HS-5 (cell line): Measurements from ENCODE around the gene MAP3K13.

Experiments used
- DNase-seq: peaks from one replicate; pipeline ENCODE4 v3.0.0-alpha.2; 2012; ENCODE audit warnings: low read depth

MAP3K13 gene

DNA sequence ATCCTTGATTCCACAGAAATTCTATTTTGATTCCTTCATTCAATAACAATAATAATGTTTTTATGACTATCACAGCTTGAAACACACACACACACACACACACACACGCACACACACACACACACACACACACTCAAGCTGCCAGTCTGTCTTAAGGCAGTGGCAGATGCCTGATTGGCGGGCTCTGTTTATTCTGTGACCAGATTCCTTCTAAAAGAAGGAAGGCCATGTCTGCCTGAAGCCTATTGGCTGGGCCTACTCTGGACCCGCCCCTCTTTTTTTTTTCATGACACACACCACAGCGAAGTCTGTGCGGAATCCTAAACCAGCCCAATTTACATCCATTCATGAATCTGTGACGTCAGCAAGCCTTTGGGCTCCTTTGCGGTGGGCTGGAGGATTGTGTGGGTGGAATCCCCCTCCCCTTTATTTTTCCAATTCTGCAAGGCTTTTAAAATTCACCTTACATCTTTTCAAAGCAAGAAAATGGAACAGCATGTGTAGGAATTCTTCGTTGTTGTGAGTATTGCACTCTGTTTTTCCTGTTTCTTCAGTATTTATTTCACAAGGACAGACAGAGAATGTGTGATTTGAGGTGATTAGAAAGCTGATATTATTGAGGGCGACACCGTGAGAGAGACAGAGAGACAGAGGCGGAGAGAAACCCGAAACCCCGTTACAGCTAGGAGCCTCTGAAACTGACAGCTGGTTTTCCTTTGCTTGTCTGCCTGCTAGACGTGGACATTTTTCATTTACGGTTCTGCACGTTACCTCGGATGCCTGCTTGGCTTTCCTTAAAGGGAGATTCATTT, at the start of gene MAP3K13:
MAP3K13 (plus strand) TSS at position 287 of the 812 bp plus-strand sequence. CDS start 65,446 bp downstream, outside the sequence.
- DNase-seq = peak; percentile 35

DNA sequence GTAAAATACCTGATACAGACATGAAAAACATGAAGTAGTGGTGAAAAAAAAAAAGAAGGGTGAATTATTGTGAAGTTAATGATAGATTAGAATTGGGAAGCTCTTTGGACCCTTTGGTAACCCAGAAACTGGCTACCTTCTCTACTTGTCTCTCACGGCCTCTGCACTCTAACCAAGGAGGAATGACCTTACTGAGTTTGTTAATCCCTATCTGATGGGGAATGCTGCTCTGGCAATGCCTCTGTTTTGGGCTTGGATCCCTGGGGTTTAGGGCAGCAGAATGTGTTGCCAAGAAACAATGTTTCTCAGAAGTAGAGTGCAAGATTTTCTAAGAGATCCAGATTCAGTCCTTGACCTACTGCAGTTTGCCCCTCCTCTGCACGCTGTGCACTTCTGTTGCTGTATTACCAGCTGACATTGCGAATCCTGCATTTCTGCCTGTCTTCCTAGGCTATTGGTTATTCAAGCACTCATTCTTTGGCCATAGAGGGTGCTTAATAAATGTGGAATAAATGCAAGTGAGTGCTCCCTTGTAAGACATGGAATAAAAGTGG, 49.2 kb upstream of the MAP3K13 start:
- DNase-seq = no peak

DNA sequence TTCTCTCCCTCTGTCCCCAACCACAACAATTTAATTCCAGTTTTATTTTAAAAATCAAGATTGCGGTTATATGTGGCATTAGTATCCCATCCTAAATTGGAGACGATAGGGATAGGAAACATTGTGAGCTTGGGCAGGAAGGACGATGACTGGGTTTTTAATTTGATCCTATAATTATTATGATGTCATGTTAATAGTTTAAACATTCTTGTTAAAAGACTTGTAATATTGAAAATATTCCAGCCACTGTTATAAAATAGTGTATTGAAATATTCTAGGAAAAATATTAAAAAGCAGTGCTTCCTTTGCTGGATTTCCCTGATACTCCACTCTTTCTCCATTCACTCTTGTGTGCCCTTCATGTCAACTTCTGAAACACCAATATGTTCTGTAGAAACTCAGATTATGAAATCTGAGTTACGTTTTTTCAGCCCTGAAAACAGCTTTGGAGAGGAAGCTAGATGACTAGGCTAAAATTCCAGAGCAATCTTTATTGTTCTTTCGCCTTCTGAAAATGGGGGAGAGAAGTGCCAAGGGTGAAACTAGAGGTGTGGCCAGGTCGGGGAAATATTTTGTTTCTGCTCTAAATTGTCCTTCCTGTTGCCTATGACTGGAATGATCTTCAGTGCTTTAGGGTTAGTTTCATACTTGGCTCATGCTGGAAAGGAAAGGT, 46.1 kb upstream of the MAP3K13 start:
- peak; percentile 28 for DNase-seq

GRCh38 chr3:185317674-185318073, 45.3 kb upstream of the MAP3K13 start:
- no peak for DNase-seq

DNA sequence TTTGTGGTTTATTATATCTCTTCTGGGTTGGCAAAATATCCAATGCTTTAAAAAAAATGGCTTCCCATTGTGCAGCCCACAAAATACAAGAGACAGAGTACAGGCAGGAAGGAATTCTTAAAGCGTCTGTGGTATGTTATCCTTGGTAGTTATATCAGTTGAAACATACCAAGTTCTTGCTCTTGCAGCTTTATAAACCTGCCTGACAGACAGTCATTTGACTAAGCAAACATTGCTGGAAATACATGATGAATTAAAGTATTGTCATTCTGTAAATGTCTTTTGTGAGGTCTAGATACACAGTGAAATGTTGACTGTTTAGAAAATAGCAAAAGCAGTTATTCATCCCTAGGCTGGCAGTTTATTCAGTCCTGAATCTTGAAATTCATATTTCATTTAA, 44.8 kb upstream of the MAP3K13 start:
- DNase-seq = no peak

DNA sequence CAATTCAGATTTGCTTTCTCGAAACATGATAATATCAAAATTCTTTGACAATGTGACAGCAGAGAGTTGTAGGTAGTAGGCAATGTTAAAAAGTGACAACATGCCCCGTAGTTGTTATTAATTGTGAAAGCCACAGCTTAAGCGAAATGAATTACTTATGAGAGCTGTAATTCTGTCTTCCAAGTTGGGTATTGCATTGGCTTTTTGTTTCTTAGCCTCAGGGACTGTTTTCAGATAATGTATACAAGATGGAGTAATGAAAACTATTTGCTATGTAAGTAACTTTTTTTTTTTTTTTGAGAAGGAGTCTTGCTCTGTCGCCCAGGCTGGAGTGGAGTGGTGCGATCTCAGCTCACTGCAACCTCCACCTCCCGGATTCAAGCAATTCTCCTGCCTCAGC, 43.1 kb upstream of the MAP3K13 start:
- DNase-seq = no peak

DNA sequence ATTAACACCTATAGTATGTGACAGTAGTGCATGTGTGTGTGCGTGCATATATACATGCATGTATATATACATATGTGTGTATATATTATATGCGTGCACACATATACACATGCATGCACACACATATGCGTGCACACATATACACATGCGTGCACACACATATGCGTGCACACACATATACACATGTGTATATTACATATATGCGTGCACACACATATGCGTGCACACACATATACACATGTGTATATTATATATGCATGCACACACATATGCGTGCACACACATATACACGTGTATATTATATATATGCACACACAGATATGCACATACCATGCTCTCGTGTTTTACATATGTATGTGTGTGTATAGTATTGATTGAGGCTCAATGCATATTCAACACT, 42.0 kb upstream of the MAP3K13 start:
- no peak for DNase-seq

DNA sequence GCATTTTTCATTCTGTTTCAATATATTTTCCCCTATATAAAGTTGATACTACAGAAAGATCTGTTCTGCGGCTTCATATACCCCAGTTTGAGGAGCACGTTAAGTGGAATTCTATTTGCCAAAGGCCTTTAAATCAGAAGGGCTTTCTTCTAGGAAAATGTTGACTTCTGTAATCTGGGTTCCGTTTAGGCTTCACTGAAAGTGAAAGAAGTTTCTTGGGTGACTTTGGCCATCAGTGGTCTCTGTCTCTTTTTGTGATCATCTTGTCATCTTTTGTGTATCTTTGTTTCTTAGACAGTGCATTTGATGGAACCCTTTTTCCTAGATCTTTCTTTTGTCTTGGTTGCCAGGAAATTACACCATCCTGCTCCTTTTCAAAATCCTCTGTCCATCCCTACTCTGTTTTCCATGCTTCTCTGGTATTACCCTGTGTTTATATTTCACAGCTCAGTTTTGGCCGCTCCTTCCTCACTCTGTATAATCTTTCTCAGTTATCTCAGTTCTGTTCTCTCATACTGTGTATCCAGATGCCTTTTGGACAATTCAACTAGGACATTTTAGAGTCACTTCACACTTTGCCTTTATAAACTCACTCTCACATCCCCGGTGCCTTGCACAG, 40.7 kb upstream of the MAP3K13 start:
- no peak for DNase-seq

- DNase-seq = no peak
Observed at GRCh38 chr3:185325946-185326791, 36.8 kb upstream of the MAP3K13 start.

DNA sequence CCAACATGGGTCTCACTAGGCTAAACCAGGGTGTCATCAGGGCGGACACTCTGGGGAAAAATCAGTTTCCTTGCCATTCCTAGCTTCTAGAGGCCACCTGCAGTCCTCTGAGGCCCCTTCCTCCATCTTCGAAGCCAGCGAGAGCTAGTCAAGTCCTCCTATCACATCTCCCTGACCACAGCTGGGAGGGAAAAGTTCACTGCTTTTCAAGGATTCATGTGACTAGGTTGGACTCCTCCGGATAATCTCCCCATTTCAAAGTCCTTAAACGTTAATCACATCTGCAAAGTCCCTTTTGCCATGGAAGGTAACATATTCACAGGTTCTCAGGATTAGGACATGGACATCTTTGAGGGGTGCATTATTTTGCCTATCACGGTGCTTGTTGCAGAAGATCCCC, 35.9 kb upstream of the MAP3K13 start:
- DNase-seq = no peak

- DNase-seq = no peak
Observed at GRCh38 chr3:185328324-185329004, 34.5 kb upstream of the MAP3K13 start.

- DNase-seq = no peak
Observed at GRCh38 chr3:185330238-185330637, 32.7 kb upstream of the MAP3K13 start.

GRCh38 chr3:185330644-185331043, 32.3 kb upstream of the MAP3K13 start:
- DNase-seq = no peak

- peak; percentile 61 for DNase-seq
Observed at GRCh38 chr3:185332026-185332735, 30.8 kb upstream of the MAP3K13 start.

GRCh38 chr3:185335799-185336198, 27.1 kb upstream of the MAP3K13 start:
- peak; percentile 58 for DNase-seq

GRCh38 chr3:185337231-185337816, 25.6 kb upstream of the MAP3K13 start:
- DNase-seq = no peak

GRCh38 chr3:185339945-185340344, 23.0 kb upstream of the MAP3K13 start:
- DNase-seq = no peak

DNA sequence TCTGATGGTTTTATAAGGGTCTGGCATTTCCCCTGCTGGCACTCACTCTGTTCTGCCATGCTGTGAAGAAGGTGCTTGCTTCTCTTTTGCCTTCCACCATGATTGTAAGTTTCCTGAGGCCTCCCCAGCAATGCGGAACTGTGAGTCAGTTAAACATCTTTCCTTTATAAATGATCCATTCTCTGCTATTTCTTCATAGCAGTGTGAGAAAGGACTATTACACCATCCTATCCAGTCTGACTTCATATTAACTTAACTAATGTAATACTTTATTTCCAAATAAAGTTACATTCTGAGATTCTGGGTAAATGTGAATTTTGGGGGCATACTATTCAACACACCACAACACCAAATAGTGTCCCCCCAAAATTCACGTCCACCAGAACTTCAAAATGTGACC, 22.2 kb upstream of the MAP3K13 start:
- DNase-seq = no peak

DNA sequence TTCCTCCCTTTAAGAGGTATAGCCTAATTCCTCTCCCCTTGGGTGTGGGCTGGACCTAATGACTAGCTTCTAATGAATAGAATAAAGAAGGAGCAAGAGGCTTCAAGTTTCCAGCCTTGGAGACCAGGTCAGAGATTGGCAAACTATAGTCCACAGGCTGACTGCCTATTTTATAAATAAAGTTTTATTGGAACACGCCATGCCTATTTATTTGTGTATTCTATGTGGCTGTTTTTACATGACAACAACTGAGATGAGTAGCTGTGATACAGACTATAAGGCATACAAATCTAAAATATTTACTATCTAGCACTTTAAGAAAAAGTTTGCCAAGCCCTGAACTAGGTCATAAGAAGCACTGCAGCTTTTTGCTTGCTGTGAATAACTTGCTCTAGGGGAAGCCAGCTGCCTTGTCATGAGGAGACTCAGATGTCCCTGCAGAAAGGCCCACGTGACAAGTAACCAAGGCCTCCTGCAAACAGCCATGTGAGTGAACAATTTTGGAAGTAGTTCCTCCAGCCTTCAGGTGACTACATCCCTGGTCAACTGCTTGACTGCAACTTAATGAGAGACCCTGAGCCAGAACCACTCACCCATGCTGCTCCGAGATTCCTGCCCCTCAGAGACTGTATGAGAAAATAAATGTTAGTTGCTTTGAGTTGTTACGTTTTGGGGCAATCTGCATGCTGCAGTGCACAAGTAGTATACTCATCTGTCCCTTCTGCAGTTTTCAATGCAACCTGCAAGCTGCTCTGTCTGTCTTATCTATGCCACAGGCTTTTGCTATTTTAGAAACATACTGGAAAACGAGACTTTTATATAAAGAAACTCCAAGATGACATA, 21.1 kb upstream of the MAP3K13 start:
- no peak for DNase-seq
